Measurements from ENCODE around the gene PRDM1.

- TF ChIP-seq CTCF (conservative IDR thresholded peaks at IDR 0.05 in 1 of 2, IDR thresholded peaks at IDR 0.05 in 1 of 2; ENCODE audit: extremely low read depth in 1 of 2, insufficient read depth in 1 of 2, low read depth in 1 of 2, low read length in 2 of 2) (no peak), EZH2 (IDR thresholded peaks at IDR 0.05; ENCODE audit: borderline replicate concordance, low read length) (no peak)
Observed at GRCh38 chr6:106101466-106101865, 15.3 kb downstream of the PRDM1 start.

Data from mammary epithelial cell (primary cell).